ENCODE data around the gene MYO5B.

The MYO5B gene

DNA sequence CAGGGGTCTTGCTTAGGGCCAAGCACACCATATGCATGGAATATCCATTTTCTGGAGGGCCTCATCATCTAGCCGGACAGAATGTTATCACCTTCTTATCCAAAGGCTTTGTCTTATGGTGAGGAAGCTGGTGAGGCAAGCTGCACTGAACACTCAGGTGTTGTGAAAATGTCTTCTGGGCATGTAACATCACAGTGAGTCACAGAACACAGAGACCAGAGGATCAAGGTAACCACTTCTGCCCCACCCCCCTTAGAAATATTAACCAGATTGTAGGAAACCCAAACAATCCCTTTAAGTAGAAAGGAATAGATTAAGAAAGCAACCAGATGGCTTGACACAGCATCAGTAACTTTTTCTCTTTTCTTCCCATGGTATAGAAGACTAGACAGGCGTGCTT, 51.1 kb downstream of the MYO5B start:
- DNase-seq: peak; percentile 44

DNA sequence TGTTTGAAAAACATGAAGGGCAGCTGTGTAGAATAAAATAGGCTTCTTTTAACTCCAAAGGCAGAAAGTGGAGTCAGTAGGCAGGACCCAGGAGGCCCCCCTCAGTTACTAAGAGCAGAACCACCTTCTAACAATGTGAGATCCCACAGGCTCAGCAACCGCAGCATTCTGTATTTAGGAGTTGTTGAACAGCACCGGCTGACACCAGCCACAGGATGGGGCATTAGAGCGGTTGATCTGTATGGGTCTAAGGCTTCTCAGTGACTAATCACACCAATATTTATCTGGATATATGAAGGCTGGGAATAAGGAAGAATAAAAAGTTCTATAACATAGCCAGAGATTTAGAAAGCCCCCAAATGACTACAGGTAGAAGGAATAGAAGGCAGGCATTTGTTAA, 51.7 kb downstream of the MYO5B start:
- peak; percentile 18 for DNase-seq

GRCh38 chr18:50142441-50143120, 52.4 kb downstream of the MYO5B start:
- DNase-seq: no peak

DNA sequence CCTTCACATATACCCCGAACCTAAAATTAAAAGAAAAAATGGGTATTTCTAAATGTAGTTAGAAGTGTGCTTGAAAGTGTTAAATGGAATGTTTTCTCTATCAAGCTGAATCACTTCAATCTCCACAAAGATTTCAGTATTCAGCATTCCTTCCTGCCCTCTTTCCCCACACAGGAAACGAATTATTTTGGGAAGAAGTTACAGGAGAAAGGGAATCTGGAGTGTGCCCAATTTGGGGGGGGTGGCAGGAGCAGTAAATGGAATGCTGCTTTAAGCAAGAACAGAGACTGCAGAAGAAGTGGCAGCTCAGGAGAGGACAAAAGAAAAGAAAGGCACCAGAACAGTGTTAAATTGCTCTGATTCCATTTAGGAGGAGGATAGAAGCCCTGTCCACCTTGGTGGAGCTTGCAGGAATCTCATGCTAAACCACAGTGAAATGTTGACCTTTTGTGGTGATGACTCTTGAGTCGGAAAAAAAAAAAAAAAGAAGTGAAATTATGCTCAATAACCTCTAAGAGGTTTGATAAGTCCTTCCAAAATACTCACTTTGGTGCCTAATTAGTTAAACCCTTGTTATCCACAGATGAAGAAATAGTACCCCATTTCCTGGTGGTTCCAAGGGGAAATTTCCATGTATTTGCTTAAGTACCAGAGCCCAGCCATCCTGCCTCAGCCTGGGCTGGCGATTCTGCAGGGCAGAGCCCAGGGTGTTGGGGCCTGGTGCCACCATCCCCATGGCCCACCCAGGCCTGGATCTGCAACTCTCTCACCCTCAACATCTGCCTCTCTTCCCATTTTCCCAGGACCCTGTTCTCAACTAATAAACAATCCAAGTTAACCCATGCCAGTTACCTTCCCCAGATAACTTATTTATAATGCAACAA, 56.5 kb downstream of the MYO5B start:
- DNase-seq: no peak

DNA sequence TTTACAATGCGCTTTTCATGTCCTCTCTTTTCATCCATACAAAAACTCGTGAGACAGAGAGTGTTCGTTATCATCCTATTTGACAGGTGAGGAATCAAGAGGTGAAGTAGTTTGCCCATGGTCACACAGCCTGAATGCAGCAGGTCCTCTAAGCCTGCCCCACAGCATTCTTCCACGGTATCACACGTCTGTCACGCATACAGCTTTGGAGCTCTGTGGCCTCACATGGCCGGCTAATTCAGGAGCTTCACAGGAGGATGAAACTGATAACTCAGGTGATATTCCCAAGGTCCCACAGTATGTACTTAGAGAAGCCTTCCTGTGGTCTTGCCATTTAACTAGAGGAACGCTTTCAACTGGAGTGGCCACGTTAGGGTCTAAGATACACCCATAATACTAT, 59.0 kb downstream of the MYO5B start:
- DNase-seq: no peak

DNA sequence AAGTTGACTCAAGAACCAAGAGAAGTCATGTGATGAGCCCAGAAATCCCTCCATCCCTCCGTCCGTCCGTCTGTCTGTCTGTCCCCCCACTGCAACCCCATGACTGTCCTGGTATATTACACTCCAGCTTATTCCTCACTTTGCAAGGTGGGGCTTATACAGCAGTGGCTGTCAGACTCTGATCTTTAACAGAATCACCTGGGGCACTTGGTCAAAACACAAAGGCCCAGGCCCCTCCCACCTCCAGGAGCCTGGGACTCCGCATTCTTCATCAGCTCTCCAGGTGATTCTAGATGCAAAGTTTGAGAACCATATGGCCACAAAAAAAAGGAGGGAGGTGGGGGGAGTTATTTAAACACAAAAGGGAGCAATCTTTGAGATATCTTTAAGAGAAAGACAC, 61.4 kb downstream of the MYO5B start:
- DNase-seq: no peak

GRCh38 chr18:50131591-50131990, 63.4 kb downstream of the MYO5B start:
- DNase-seq: no peak

- no peak for DNase-seq
Observed at GRCh38 chr18:50128506-50129271, 66.3 kb downstream of the MYO5B start.

DNA sequence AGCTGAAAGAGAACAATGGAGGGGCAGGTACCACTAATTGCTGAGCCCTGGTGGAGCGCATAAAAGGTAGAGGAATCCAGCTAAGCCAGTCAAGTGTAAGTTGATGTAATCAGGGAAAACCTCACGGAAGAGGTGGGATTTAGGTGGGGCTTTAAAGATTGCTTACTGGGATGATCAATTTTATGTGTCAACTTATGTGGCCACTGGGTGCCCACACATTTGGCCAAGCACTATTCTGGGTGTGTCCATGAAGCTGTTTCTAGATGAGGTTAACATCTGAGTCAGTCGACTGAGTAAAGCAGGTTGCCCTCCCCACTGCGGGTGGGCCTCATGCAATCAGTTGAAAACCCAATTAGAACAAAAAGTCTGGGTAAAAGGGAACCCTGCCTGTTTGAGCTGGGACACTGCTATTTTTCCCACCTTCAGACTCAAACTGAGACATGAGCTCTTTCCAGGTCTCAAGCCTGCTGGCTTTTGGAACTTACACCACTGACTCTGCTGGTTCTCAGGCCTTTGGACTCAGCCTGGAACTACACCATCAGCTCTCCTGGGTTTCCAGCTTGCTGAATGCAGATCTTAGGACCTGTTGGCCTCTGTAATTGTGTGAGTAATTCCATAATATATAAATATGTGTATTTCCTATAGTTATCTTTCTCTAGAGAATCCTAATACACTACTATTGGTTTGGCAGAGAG, 67.3 kb downstream of the MYO5B start:
- no peak for DNase-seq

DNA sequence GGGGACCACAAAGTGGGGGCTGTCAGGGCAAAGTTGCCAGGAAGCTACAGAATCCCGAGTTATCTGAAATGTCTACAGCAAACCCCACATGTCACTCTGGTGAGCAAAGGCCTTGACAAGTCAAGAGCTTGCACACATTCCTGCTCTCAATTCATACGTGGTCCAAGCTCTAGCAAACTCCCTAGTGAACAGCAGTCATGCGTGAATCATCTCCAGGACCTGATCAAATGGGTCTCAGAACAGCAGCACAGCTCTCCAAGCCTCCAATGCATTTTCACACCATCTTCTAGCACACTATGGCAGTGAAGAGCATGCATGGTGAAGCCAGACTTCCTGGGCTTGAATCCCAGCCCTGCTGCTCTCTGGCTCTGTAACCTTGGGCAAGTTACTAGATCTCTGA, 68.5 kb downstream of the MYO5B start:
- peak; percentile 50 for DNase-seq

GRCh38 chr18:50125456-50125855, 69.5 kb downstream of the MYO5B start:
- DNase-seq: peak; percentile 18

GRCh38 chr18:50119296-50119695, 75.7 kb downstream of the MYO5B start:
- no peak for DNase-seq

- peak; percentile 64 for DNase-seq
Observed at GRCh38 chr18:50117863-50118262, 77.1 kb downstream of the MYO5B start.

- no peak for DNase-seq
Observed at GRCh38 chr18:50115095-50115494, 79.9 kb downstream of the MYO5B start.

DNA sequence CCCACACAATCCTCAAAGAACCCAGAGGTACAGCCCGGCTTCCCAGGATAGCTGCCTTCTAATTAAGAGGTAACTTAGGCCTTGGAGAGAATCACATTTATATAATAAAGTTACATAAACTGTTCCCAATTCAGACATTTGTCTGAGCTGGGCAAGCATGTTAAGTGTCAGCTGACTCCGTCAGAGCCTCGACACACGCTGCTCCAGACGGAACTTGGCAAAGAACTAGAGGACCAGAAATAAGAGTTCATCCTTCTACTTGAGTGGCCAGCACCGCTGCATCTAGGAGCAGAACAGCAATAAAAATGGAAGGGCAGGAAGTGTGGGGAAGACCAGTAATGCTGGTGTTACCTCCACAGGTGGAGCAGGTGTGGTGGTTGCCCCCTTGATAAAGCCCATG, 80.5 kb downstream of the MYO5B start:
- no peak for DNase-seq

- DNase-seq: no peak
Observed at GRCh38 chr18:50113726-50114125, 81.2 kb downstream of the MYO5B start.

DNA sequence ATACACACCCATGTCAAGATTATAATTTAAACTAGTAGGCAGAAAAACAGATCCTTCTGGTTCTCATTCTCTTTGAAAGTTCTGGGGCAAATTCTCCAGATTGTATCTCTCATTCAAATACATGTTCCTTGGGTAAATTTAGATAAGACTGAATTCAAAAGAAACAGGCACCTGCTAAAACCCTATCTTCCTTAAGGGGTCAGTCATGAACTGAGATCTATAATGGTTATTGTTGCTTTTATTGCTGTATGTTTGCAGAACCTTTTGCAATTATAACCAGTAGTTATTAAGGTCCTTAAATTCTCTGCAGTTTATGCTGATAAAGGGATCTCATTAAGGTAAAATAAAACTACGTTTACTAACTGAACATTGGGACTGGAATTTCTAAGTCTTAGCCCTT, 83.5 kb downstream of the MYO5B start:
- DNase-seq: peak; percentile 32

- peak; percentile 91 for DNase-seq
Observed at GRCh38 chr18:50107468-50107977, 87.4 kb downstream of the MYO5B start.

DNA sequence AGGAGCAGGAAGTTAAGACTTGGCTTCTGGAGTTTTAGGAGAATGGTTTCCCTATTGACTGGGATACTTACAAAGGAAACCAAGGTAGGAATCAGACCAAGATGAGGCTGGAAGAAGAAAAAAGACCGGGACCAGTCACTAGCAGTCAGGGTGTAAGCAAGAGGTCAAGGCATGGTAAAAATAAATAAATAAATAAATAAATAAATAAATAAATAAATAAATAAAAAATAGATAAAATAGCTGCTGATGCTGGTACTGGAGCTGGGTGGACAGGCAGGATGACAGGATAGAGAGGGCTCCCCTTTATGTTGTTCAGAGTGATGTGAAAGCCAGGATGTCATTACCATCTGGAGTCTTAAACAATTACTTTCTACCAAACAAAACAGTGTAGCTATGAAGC, 89.9 kb downstream of the MYO5B start:
- no peak for DNase-seq

DNA sequence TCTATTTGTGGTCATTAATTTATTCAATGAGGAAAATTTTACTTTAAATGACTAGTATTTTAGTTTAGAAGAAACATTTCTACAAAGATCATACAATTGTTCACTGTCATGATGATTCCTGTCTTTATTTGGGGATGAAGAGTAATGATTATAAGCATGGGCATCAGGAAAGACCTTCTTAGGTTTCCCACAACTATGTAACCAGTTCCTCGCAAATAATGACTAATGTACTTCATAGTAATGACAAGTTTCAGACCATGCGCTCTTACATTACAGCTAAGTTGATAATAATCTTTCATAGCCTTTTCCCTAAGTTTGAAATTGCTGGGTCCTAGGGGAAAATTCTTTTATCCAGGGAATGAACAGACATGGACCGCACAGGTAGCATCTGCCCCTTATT, 90.5 kb downstream of the MYO5B start:
- DNase-seq: peak; percentile 28

GRCh38 chr18:50099725-50100407, 95.1 kb downstream of the MYO5B start:
- peak; percentile 97 for DNase-seq

DNA sequence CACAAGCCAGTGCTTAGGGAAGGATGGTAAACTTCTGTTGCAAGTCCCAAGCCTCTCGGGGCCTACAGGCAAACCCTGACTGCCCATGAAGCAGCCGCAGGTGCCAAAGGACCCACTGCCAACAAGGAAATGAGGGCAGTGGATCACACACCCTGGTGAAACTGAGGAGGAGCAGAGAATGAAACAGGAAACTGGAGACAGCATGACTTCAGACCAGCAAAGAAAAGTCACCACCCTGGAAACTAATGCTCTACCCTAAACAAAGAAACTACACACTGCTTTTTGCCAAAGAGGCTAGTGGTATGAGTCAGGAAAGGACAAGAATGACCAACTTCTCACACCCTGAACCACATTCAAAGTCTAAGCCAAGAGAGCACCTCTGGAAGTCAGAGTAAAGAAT, 97.2 kb downstream of the MYO5B start:
- peak; percentile 60 for DNase-seq
